GM21717 (cell line): ENCODE measurements around the gene ADAM15.

Experiments
- ATAC-seq: cut with Tn5 transposase; IDR thresholded peaks from one replicate; pipeline ENCODE4 v1.9.1; 2021; ENCODE audit warnings: mild to moderate bottlenecking, moderate library complexity; ENCODE audit not compliant: unreplicated experiment

ADAM15 gene

GRCh38 chr1:155110381-155110780, 59.3 kb downstream of the ADAM15 start:
- ATAC-seq = no peak

GRCh38 chr1:155110826-155111225, 59.7 kb downstream of the ADAM15 start:
- ATAC-seq = no peak
